Measurements from ENCODE around the gene BET1L. TPM values are rescaled to one million over a fixed set of nuclear protein-coding genes. Genes with fewer than 3 reads are reported as not detected.

The BET1L gene
- total and polyA plus RNA-seq, 4 donors, result 7.6 to 32.6 (median 23.4) TPM

- Histone ChIP-seq H3K4me1 (ENCODE audit: control insufficient read depth in 4 of 4, insufficient read depth in 4 of 4, low read length in 3 of 4) (peaks cover 8 to 41% (median 28%) of the 10 kb centered on the region in 4 donors), H3K4me3 (ENCODE audit: low read depth in 1 of 3, low read length in 3 of 3) (peak overlapping the region; percentile 84 to 91 (median 88)), H3K36me3 (ENCODE audit: control insufficient read depth in 4 of 4, insufficient read depth in 3 of 4, low read depth in 1 of 4, low read length in 3 of 4) (peaks cover 5 to 40% (median 21%) of the 10 kb centered on the region in 4 donors), H3K9ac (ENCODE audit: low read depth in 1 of 2, low read length in 2 of 2) (peak overlapping the region; percentile 65 to 96), H3K27me3 (ENCODE audit: control insufficient read depth in 4 of 4, insufficient read depth in 4 of 4, low read length in 3 of 4) (no peaks in the 10 kb centered on the region), H3K27ac (ENCODE audit: low read depth in 1 of 2, low read length in 2 of 2) (peak overlapping the region; percentile 92 to 99), H3K9me3 (ENCODE audit: control insufficient read depth in 4 of 4, low read length in 3 of 4) (no peaks in the 10 kb centered on the region)
- WGBS, result under 1% methylated on average over 39 of the region's 39 CpGs
- TF ChIP-seq ZBTB33 (IDR thresholded peaks at IDR 0.05), result no peak
- TF ChIP-seq RXRA (IDR thresholded peaks at IDR 0.05), result no peak
- no peak for TF ChIP-seq HNF4G (IDR thresholded peaks at IDR 0.05)
- TF ChIP-seq, protein P1, sequence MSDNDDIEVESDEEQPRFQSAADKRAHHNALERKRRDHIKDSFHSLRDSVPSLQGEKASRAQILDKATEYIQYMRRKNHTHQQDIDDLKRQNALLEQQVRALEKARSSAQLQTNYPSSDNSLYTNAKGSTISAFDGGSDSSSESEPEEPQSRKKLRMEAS (IDR thresholded peaks at IDR 0.05), result no peak
- no peak for TF ChIP-seq JUND (IDR thresholded peaks at IDR 0.05)
- TF ChIP-seq, protein P2, sequence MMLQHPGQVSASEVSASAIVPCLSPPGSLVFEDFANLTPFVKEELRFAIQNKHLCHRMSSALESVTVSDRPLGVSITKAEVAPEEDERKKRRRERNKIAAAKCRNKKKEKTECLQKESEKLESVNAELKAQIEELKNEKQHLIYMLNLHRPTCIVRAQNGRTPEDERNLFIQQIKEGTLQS (IDR thresholded peaks at IDR 0.05), result no peak
- no peak for TF ChIP-seq SP1 (IDR thresholded peaks at IDR 0.05)
- TF ChIP-seq HNF4A (conservative IDR thresholded peaks at IDR 0.05), result no peak
- no peak for TF ChIP-seq TAF1 (conservative IDR thresholded peaks at IDR 0.05)
- TF ChIP-seq FOXA1 (IDR thresholded peaks at IDR 0.05), result no peak
- no peak for TF ChIP-seq NR2F2 (IDR thresholded peaks at IDR 0.05)
- no peak for TF ChIP-seq RAD21 (IDR thresholded peaks at IDR 0.05)
- no peak for TF ChIP-seq CTCF (IDR thresholded peaks at IDR 0.05; ENCODE audit: low read depth, low read length, missing input control)
- DNase-seq (ENCODE audit: low spot score), result no peak
Observed at GRCh38 chr11:206526-207207, 532 bp downstream of the BET1L start.

GRCh38 chr11:206002-206384 lies 1.2 kb downstream of the BET1L start:
- H3K9me3 ChIP-seq (ENCODE audit: control insufficient read depth in 4 of 4, low read length in 3 of 4), result no peaks in the 10 kb centered on the region
- peak overlapping the region; percentile 41 to 96 for H3K9ac ChIP-seq (ENCODE audit: low read depth in 1 of 2, low read length in 2 of 2)
- TF ChIP-seq GABPA (IDR thresholded peaks at IDR 0.05 in 1 of 2, conservative IDR thresholded peaks at IDR 0.05 in 1 of 2), result no peak
- no peak for TF ChIP-seq FOXA2 (IDR thresholded peaks at IDR 0.05)
- TF ChIP-seq, protein P2 (IDR thresholded peaks at IDR 0.05), result no peak
- no peak for TF ChIP-seq ZBTB33 (IDR thresholded peaks at IDR 0.05)
- TF ChIP-seq EGR1 (IDR thresholded peaks at IDR 0.05; ENCODE audit: low read depth in 2 of 2), result no peak
- no peak for TF ChIP-seq FOXA1 (IDR thresholded peaks at IDR 0.05)
- no peak for TF ChIP-seq NR2F2 (IDR thresholded peaks at IDR 0.05)
- TF ChIP-seq SP1 (IDR thresholded peaks at IDR 0.05), result no peak
- H3K36me3 ChIP-seq (ENCODE audit: control insufficient read depth in 4 of 4, insufficient read depth in 3 of 4, low read depth in 1 of 4, low read length in 3 of 4), result peaks cover 5 to 35% (median 15%) of the 10 kb centered on the region in 4 donors
- H3K27me3 ChIP-seq (ENCODE audit: control insufficient read depth in 4 of 4, insufficient read depth in 4 of 4, low read length in 3 of 4), result no peaks in the 10 kb centered on the region
- no peak overlapping the region for H3K27ac ChIP-seq (ENCODE audit: low read depth in 1 of 2, low read length in 2 of 2)
- H3K4me1 ChIP-seq (ENCODE audit: control insufficient read depth in 4 of 4, insufficient read depth in 4 of 4, low read length in 3 of 4), result peaks cover 8 to 41% (median 28%) of the 10 kb centered on the region in 4 donors
- 80% methylated on average over 7 of the region's 7 CpGs for WGBS
- DNase-seq (ENCODE audit: low spot score), result no peak
- peak overlapping the region; percentile 84 to 91 (median 88) for H3K4me3 ChIP-seq (ENCODE audit: low read depth in 1 of 3, low read length in 3 of 3)
